ENCODE results near the gene NME9.

The NME9 gene

DNA sequence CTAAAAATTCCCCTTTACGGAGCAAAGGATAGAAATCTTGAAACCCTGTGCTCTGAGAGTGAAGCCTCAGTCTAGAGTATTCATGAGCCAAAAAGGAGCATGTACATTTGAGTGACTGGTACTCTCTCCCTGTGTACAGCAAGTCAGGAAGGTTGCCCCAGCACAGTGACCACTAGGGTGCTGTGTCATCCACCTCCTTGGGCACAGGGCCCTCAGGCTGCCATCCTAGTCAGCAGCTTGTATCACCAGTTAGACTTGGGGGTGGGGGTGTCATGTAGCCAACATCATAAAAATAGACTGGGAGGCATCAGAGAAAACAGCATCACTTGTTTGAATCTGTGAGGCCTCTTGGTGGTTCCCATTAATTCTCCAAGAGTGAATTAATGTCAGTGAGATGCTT, 12.0 kb downstream of the NME9 start:
- Histone ChIP-seq H3K27ac (replicated peaks) (no peak overlapping the region), H3K4me3 (replicated peaks; ENCODE audit: insufficient read depth, low read length) (no peak overlapping the region), H3K27me3 (ENCODE audit: insufficient read depth, poor library complexity, severe bottlenecking) (peaks cover 3% of the 10 kb centered on the region)
- DNase-seq (ENCODE audit: low read depth in 1 of 2, low spot score in 1 of 2) = no peak
- TF ChIP-seq SPI1 (IDR thresholded peaks at IDR 0.05; ENCODE audit: borderline replicate concordance, low read depth) = no peak
- TF ChIP-seq, protein P1, sequence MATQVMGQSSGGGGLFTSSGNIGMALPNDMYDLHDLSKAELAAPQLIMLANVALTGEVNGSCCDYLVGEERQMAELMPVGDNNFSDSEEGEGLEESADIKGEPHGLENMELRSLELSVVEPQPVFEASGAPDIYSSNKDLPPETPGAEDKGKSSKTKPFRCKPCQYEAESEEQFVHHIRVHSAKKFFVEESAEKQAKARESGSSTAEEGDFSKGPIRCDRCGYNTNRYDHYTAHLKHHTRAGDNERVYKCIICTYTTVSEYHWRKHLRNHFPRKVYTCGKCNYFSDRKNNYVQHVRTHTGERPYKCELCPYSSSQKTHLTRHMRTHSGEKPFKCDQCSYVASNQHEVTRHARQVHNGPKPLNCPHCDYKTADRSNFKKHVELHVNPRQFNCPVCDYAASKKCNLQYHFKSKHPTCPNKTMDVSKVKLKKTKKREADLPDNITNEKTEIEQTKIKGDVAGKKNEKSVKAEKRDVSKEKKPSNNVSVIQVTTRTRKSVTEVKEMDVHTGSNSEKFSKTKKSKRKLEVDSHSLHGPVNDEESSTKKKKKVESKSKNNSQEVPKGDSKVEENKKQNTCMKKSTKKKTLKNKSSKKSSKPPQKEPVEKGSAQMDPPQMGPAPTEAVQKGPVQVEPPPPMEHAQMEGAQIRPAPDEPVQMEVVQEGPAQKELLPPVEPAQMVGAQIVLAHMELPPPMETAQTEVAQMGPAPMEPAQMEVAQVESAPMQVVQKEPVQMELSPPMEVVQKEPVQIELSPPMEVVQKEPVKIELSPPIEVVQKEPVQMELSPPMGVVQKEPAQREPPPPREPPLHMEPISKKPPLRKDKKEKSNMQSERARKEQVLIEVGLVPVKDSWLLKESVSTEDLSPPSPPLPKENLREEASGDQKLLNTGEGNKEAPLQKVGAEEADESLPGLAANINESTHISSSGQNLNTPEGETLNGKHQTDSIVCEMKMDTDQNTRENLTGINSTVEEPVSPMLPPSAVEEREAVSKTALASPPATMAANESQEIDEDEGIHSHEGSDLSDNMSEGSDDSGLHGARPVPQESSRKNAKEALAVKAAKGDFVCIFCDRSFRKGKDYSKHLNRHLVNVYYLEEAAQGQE (IDR thresholded peaks at IDR 0.05; ENCODE audit: insufficient replicate concordance, low read depth) = no peak
- no peak for TF ChIP-seq POLR2AphosphoS5 (IDR thresholded peaks at IDR 0.05; ENCODE audit: low read depth)
- no peak for TF ChIP-seq GABPA (IDR thresholded peaks at IDR 0.05; ENCODE audit: low read depth)
- TF ChIP-seq, protein P2, sequence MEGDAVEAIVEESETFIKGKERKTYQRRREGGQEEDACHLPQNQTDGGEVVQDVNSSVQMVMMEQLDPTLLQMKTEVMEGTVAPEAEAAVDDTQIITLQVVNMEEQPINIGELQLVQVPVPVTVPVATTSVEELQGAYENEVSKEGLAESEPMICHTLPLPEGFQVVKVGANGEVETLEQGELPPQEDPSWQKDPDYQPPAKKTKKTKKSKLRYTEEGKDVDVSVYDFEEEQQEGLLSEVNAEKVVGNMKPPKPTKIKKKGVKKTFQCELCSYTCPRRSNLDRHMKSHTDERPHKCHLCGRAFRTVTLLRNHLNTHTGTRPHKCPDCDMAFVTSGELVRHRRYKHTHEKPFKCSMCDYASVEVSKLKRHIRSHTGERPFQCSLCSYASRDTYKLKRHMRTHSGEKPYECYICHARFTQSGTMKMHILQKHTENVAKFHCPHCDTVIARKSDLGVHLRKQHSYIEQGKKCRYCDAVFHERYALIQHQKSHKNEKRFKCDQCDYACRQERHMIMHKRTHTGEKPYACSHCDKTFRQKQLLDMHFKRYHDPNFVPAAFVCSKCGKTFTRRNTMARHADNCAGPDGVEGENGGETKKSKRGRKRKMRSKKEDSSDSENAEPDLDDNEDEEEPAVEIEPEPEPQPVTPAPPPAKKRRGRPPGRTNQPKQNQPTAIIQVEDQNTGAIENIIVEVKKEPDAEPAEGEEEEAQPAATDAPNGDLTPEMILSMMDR (IDR thresholded peaks at IDR 0.05; ENCODE audit: insufficient read depth, low read length) = no peak

DNA sequence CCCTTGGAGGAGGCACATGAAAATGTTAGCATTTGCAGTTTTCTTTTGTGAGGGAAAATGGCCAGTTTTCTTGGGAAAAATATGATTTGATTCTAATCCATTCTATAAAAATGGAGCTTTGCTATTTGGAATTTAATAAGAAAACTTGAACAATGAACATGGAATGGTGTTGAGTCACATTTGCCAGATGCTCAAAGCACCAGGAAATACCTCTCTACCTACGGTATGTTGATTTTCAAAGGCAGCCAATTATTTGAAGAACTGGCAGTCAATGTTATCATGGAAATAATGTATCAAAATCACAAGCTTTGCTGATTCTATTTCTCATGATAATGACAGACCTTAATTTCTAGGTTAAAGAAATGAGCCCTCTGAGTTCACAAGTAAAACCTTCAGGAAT, 14.9 kb downstream of the NME9 start:
- Histone ChIP-seq H3K27me3 (ENCODE audit: insufficient read depth, poor library complexity, severe bottlenecking) (peaks cover 5% of the 10 kb centered on the region), H3K27ac (replicated peaks) (no peak overlapping the region), H3K4me3 (replicated peaks; ENCODE audit: insufficient read depth, low read length) (no peak overlapping the region)
- no peak for DNase-seq (ENCODE audit: low read depth in 1 of 2, low spot score in 1 of 2)
- TF ChIP-seq GABPA (IDR thresholded peaks at IDR 0.05; ENCODE audit: low read depth) = no peak
- no peak for TF ChIP-seq SPI1 (IDR thresholded peaks at IDR 0.05; ENCODE audit: borderline replicate concordance, low read depth)
- TF ChIP-seq, protein P1 (IDR thresholded peaks at IDR 0.05; ENCODE audit: insufficient replicate concordance, low read depth) = no peak

DNA sequence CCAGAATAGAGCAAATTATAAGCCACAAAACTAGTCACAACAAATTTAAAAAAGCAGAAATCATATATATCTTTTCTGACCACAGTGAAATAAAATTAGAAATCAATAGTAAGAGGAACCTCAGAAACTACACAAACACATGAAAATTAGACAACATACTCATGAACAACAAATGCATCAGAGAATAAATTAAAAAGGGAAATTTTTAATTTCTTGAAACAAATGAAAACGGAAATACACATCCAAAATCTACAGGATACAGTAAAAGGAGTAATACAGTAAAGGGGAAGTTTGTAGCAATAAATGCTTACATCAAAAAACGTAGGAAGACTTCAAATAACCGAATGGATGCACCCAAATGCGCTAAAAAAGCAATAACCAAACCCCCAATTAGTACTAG, 19.2 kb downstream of the NME9 start:
- no peak for DNase-seq (ENCODE audit: low read depth in 1 of 2, low spot score in 1 of 2)

More for the DNA sequence above, 19.2 kb downstream of the NME9 start:
- peaks cover 5% of the 10 kb centered on the region for H3K27me3 ChIP-seq (ENCODE audit: insufficient read depth, poor library complexity, severe bottlenecking)
- TF ChIP-seq SPI1 (IDR thresholded peaks at IDR 0.05; ENCODE audit: borderline replicate concordance, low read depth) (no peak), POLR2AphosphoS5 (IDR thresholded peaks at IDR 0.05; ENCODE audit: low read depth) (no peak), GABPA (IDR thresholded peaks at IDR 0.05; ENCODE audit: low read depth) (no peak)
- TF ChIP-seq, protein P1 (IDR thresholded peaks at IDR 0.05; ENCODE audit: insufficient replicate concordance, low read depth) = no peak
- TF ChIP-seq, protein P2 (IDR thresholded peaks at IDR 0.05; ENCODE audit: insufficient read depth, low read length) = no peak
- H3K4me3 ChIP-seq (replicated peaks; ENCODE audit: insufficient read depth, low read length) = no peak overlapping the region
- no peak overlapping the region for H3K27ac ChIP-seq (replicated peaks)

Data from HL-60 (cell line).